ENCODE data around the gene ZBTB1.
"Not testable (repeated sequence)": the region's sequence is repeated elsewhere in the genome, so short reads cannot be mapped to it uniquely, and the experiment has no call there.

The ZBTB1 gene

GRCh38 chr14:64510825-64511671, 6.5 kb downstream of the ZBTB1 start:
- peak; percentile 82 for DNase-seq (ENCODE audit: low read depth)
- H3K4me3 ChIP-seq (replicated peaks; ENCODE audit: low read depth, low read length), result no peak overlapping the region
- TF ChIP-seq CTCF (IDR thresholded peaks at IDR 0.05; ENCODE audit: low read length, missing control alignments), result peak; percentile 98

GRCh38 chr14:64513271-64513670, 8.7 kb downstream of the ZBTB1 start:
- no peak for TF ChIP-seq CTCF (IDR thresholded peaks at IDR 0.05; ENCODE audit: low read length, missing control alignments)
- DNase-seq (ENCODE audit: low read depth), result no peak
- H3K4me3 ChIP-seq (replicated peaks; ENCODE audit: low read depth, low read length), result no peak overlapping the region

- no peak for DNase-seq (ENCODE audit: low read depth)
- no peak overlapping the region for H3K4me3 ChIP-seq (replicated peaks; ENCODE audit: low read depth, low read length)
- TF ChIP-seq CTCF (IDR thresholded peaks at IDR 0.05; ENCODE audit: low read length, missing control alignments), result no peak
These were observed 10.5 kb downstream of the ZBTB1 start for GRCh38 chr14:64515053-64515452.

GRCh38 chr14:64516969-64517368, 12.4 kb downstream of the ZBTB1 start:
- no peak overlapping the region for H3K4me3 ChIP-seq (replicated peaks; ENCODE audit: low read depth, low read length)
- DNase-seq (ENCODE audit: low read depth), result no peak
- TF ChIP-seq CTCF (IDR thresholded peaks at IDR 0.05; ENCODE audit: low read length, missing control alignments), result no peak

GRCh38 chr14:64517667-64518066, 13.1 kb downstream of the ZBTB1 start:
- not testable (repeated sequence) for DNase-seq (ENCODE audit: low read depth)

GRCh38 chr14:64518229-64518628, 13.7 kb downstream of the ZBTB1 start:
- TF ChIP-seq CTCF (IDR thresholded peaks at IDR 0.05; ENCODE audit: low read length, missing control alignments), result no peak
- DNase-seq (ENCODE audit: low read depth), result no peak
- no peak overlapping the region for H3K4me3 ChIP-seq (replicated peaks; ENCODE audit: low read depth, low read length)

More at GRCh38 chr14:64517667-64518066, 13.1 kb downstream of the ZBTB1 start:
- not testable (repeated sequence) for H3K4me3 ChIP-seq (replicated peaks; ENCODE audit: low read depth, low read length)

- TF ChIP-seq CTCF (IDR thresholded peaks at IDR 0.05; ENCODE audit: low read length, missing control alignments), result no peak
- no peak overlapping the region for H3K4me3 ChIP-seq (replicated peaks; ENCODE audit: low read depth, low read length)
- DNase-seq (ENCODE audit: low read depth), result no peak
These were observed 16.1 kb downstream of the ZBTB1 start for GRCh38 chr14:64520699-64521098.
